Smooth muscle cell (in vitro differentiated cells): Measurements from ENCODE around the gene PKN3. TPM values are rescaled to one million over a fixed set of nuclear protein-coding genes. Genes with fewer than 3 reads are reported as not detected.

Experiments used
- DNase-seq: peaks from one replicate; lab custom pipeline; 2025; ENCODE audit not compliant: unreplicated experiment; lab: John Stamatoyannopoulos, UW
- H2AFZ ChIP-seq: fragments of 200-600 bp; sonication (generic); 2 replicates; pipeline ENCODE4 v1.6.0; 2016; ENCODE audit warnings: antibody characterized with exemption, low read depth, mild to moderate bottlenecking
- H3F3A ChIP-seq: fragments of 200-600 bp; sonication (generic); 2 replicates; pipeline ENCODE4 v1.6.0; 2017; ENCODE audit warnings: antibody characterized with exemption, low read depth
- H3K27ac ChIP-seq: fragments of 200-600 bp; sonication (generic); 2 replicates; pipeline ENCODE4 v1.5.1; 2016; ENCODE audit warnings: low read depth, mild to moderate bottlenecking
- H3K27me3 ChIP-seq: fragments of 200-600 bp; sonication (generic); 2 replicates; pipeline ENCODE4 v1.6.1; 2016; ENCODE audit warnings: low read depth, mild to moderate bottlenecking
- H3K36me3 ChIP-seq: fragments of 200-600 bp; sonication (generic); 2 replicates; pipeline ENCODE4 v1.5.1; 2016; ENCODE audit warnings: low read depth
- H3K4me1 ChIP-seq: fragments of 200-600 bp; sonication (generic); 2 replicates; pipeline ENCODE4 v1.5.1; 2016; ENCODE audit warnings: low read depth
- H3K4me2 ChIP-seq: fragments of 200-600 bp; sonication (generic); 2 replicates; pipeline ENCODE4 v1.6.0; 2016; ENCODE audit warnings: mild to moderate bottlenecking
- H3K4me3 ChIP-seq: fragments of 200-600 bp; sonication (generic); 2 replicates; pipeline ENCODE4 v1.5.1; 2016; ENCODE audit warnings: mild to moderate bottlenecking
- H3K79me2 ChIP-seq: fragments of 200-600 bp; sonication (generic); 2 replicates; pipeline ENCODE4 v1.6.0; 2016; ENCODE audit warnings: low read depth, mild to moderate bottlenecking
- H3K9ac ChIP-seq: fragments of 200-600 bp; sonication (generic); 2 replicates; pipeline ENCODE4 v1.6.0; 2016; ENCODE audit warnings: low read depth
- H3K9me3 ChIP-seq: fragments of 200-600 bp; sonication (generic); replicated peaks from 2 replicates; pipeline ENCODE4 v1.5.1; 2016; ENCODE audit warnings: low read depth
- H4K20me1 ChIP-seq: fragments of 200-600 bp; sonication (generic); 2 replicates; pipeline ENCODE4 v1.6.0; 2016; ENCODE audit warnings: low read depth
- CTCF ChIP-seq: fragments of 200-600 bp; sonication (generic); IDR thresholded peaks from 2 replicates; pipeline ENCODE4 v1.5.1; 2017; ENCODE audit warnings: borderline replicate concordance, mild to moderate bottlenecking, antibody characterized with exemption; ENCODE audit not compliant: insufficient read depth, poor library complexity, severe bottlenecking
- WGBS: methylation state at CpG from one replicate; pipeline ENCODE4 v1.1.7; 2016; ENCODE audit warnings: low lambda C conversion rate; 5-methylcytosine and 5-hydroxymethylcytosine counted together
- polyA plus RNA-seq: library from polyadenylated mRNA; unstranded; fragments of >200 nt; fragmentation: Nextera tagmentation; extraction: Ambion mirVana; gene quantifications from 2 replicates; pipeline ENCODE4 v1.2.1, GENCODE V29; 2016
- total RNA-seq: library from RNA; depleted of rRNA; stranded (reverse); fragments of >200 nt; gene quantifications from 2 replicates; pipeline ENCODE4 v1.2.3, GENCODE V29; 2014

PKN3 gene
- total and polyA plus RNA-seq, 2 experiments from 2014 or later, result 1.4 to 2.2 TPM

- Histone ChIP-seq H3K4me3 (peak overlapping the region; percentile 66), H3K27ac (peak overlapping the region; percentile 75), H3K4me1 (peaks cover 18% of the 10 kb centered on the region), H2AFZ (peak overlapping the region; percentile 71), H3K4me2 (peak overlapping the region; percentile 98), H3K79me2 (peaks cover 13% of the 10 kb centered on the region), H3F3A (peaks cover 4% of the 10 kb centered on the region), H3K27me3 (no peaks in the 10 kb centered on the region), H3K36me3 (no peaks in the 10 kb centered on the region), H4K20me1 (no peaks in the 10 kb centered on the region), H3K9me3 (no peaks in the 10 kb centered on the region), H3K9ac (peak overlapping the region; percentile 60)
- DNase-seq, result no peak
- TF ChIP-seq CTCF, result no peak
- WGBS, result 0% methylated on average over 3 of the region's 3 CpGs
Observed at GRCh38 chr9:128684065-128684324, 18.3 kb upstream of the PKN3 start.

- Histone ChIP-seq H3K27ac (peak overlapping the region; percentile 75), H3K36me3 (no peaks in the 10 kb centered on the region), H3F3A (peaks cover 4% of the 10 kb centered on the region), H2AFZ (peak overlapping the region; percentile 71), H3K79me2 (peaks cover 13% of the 10 kb centered on the region), H3K4me3 (peak overlapping the region; percentile 66), H4K20me1 (no peaks in the 10 kb centered on the region), H3K4me1 (peaks cover 18% of the 10 kb centered on the region), H3K9me3 (no peaks in the 10 kb centered on the region), H3K27me3 (no peaks in the 10 kb centered on the region), H3K4me2 (peak overlapping the region; percentile 98), H3K9ac (peak overlapping the region; percentile 60)
- WGBS, result 4% methylated on average over 15 of the region's 15 CpGs
- no peak for DNase-seq
- no peak for TF ChIP-seq CTCF
Observed at GRCh38 chr9:128684325-128685199, 17.7 kb upstream of the PKN3 start.

- H3K9ac ChIP-seq, result no peak overlapping the region
- H4K20me1 ChIP-seq, result peaks cover 9% of the 10 kb centered on the region
- H3K4me2 ChIP-seq, result no peak overlapping the region
- H3K4me1 ChIP-seq, result peaks cover 24% of the 10 kb centered on the region
- WGBS, result 72% methylated on average over 17 of the region's 17 CpGs
- H3K79me2 ChIP-seq, result peaks cover 22% of the 10 kb centered on the region
- H3K4me3 ChIP-seq, result no peak overlapping the region
- no peak for TF ChIP-seq CTCF
- no peak for DNase-seq
- peaks cover 6% of the 10 kb centered on the region for H3F3A ChIP-seq
- H3K27ac ChIP-seq, result no peak overlapping the region
- no peak overlapping the region for H2AFZ ChIP-seq
- no peaks in the 10 kb centered on the region for H3K27me3 ChIP-seq
- H3K36me3 ChIP-seq, result no peaks in the 10 kb centered on the region
- no peaks in the 10 kb centered on the region for H3K9me3 ChIP-seq
Observed at GRCh38 chr9:128685636-128686489, 16.4 kb upstream of the PKN3 start.
